Measurements from ENCODE around the gene ROBO1.
"Not testable (repeated sequence)": the region's sequence is repeated elsewhere in the genome, so short reads cannot be mapped to it uniquely, and the experiment has no call there.

The ROBO1 gene

DNA sequence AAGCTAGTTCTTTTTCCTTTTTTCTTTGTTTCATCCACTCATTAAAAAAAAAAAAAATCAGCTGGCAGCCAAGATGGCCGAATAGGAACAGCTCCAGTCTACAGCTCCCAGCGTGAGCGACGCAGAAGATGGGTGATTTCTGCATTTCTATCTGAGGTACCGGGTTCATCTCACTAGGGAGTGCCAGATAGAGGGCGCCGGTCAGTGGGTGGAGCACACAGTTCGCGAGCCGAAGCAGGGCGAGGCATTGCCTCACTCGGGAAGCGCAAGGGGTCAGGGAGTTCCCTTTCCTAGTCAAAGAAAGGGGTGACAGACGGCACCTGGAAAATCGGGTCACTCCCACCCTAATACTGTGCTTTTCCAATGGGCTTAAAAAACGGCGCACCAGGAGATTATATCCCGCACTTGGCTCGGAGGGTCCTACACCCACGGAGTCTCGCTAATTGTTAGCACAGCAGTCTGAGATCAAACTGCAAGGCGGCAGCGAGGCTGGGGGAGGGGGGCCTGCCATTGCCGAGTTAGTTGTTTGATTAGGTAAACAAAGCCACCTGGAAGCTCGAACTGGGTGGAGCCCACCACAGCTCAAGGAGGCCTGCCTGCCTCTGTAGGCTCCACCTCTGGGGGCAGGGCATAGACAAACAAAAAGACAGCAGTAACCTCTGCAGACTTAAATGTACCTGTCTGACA, 1092.5 kb downstream of the ROBO1 start:
- DNase-seq (ENCODE audit: low spot score): not testable (repeated sequence)

GRCh38 chr3:78670746-78671145, 1097.1 kb downstream of the ROBO1 start:
- DNase-seq (ENCODE audit: low spot score): no peak

DNA sequence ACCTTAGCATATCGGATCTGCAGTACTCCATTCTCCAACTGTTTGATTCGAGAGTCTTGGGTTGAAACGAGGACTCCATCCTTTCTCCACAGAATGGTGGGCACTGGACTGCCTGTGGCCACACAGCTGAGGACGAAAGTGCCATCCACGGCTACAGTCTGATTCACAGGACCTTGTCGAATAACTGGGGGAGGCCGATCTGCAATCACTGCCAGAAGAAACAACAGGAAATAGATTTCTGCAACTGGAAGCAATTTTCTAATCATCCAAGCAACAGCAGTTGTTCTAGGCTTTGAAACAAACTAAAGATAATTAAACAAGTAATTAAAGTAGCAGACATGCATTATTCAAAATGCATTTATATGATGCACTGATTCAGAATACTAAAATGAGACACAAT, 1097.7 kb downstream of the ROBO1 start:
- no peak for DNase-seq (ENCODE audit: low spot score)

DNA sequence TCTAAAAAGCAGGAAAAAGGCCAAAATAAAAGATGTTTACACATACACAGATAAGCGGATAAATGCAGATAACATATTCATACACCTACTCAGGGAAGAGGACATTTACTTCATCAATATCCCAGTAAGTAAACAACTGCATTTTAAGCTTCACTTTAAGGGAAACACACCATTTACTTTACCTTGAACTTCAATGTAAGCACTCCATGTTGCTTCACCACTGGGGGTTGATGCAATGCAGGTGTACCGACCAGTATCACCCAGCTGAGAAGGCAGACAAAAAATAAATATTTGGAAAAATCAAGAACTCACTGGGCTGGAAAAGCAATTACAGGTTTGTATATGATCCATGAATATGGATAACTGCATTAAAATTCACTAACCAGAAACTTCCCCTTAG, 1099.5 kb downstream of the ROBO1 start:
- DNase-seq (ENCODE audit: low spot score): no peak

- peak; percentile 3 for DNase-seq (ENCODE audit: low spot score)
Measured at GRCh38 chr3:78666470-78666800, 1101.4 kb downstream of the ROBO1 start.

GRCh38 chr3:78665776-78666469, 1101.9 kb downstream of the ROBO1 start:
- DNase-seq (ENCODE audit: low spot score): no peak

- DNase-seq (ENCODE audit: low spot score): no peak
Measured at GRCh38 chr3:78665101-78665500, 1102.7 kb downstream of the ROBO1 start.

GRCh38 chr3:78660957-78661356, 1106.8 kb downstream of the ROBO1 start:
- no peak for DNase-seq (ENCODE audit: low spot score)

- peak; percentile 1 for DNase-seq (ENCODE audit: low spot score)
Measured at GRCh38 chr3:78659386-78659987, 1108.3 kb downstream of the ROBO1 start.

GRCh38 chr3:78647726-78648125, 1120.1 kb downstream of the ROBO1 start:
- no peak for DNase-seq (ENCODE audit: low spot score)

GRCh38 chr3:78645628-78646310, 1122.0 kb downstream of the ROBO1 start:
- peak; percentile 13 for DNase-seq (ENCODE audit: low spot score)

DNA sequence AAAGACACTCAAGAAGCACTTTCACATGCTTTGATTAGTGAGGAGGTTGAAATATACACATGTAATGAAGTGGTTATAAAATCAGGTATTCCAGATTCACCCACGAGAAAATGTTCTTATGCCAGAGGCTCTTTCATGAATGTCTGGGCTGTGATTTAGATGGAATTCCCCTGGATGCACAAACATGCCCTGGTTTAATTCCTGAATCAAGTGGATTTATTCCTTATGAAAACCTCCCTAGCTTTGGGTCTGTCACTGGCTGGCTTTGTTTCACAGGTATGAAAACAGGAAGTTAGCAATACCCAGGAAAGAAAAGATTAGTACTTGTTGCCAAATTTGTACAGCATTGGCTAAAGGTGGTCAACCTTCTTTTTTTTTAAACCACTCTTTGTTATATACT, 1123.0 kb downstream of the ROBO1 start:
- DNase-seq (ENCODE audit: low spot score): no peak

DNA sequence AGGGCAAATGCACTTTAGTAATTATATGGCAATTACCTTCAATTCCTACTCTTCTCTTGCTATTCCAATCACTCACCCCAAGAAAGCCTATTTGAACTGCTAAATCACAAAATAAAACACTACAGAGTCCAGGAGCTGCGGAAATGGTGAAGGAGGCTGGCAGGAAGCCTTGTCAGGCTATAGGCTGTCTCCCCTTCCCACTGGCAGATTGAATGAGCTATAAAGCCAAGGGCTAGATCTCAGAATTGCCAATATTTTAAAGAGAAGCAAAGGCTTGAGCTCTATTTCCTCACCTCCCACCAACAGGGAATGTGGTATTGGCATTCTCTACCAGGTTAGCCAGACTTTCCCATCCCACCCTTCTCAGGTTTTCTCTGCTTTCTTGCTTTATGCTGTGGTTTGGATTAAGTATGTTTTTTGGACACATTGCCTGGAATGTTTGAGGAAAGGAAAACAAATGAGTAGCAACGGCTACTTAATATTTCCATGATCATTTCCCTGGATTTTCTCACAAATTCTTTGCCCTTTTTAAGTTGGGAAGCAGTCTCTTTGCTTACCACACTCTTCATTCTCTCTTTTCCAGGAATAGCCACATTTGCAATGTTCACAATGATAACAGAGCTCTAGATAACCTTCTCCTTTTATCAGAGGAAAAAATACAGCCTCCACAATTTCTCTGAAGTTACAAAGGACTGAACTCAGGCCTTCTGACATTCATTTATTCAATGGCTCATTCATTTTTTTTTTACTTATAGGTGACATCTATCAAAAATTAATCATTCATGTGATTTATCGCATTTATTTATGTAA, 1125.4 kb downstream of the ROBO1 start:
- no peak for DNase-seq (ENCODE audit: low spot score)

DNA sequence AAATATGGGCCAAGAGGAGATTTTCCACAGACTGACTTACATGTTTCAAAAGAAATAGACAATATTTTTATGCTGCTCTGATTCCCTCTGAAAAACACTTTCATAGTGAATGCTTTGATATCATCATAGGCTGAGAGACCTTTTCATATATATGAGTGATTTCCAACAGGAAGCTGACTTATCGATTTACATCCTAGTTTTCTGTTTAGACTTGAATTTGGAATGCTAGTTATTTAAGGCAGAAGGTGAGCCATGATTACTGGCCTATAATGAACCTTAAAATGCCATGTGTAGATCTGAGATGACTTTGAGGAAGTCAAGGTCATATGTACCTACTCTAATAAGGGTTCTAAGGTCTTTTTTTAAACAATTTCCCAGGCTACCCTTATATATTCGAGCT, 1126.1 kb downstream of the ROBO1 start:
- no peak for DNase-seq (ENCODE audit: low spot score)

- DNase-seq (ENCODE audit: low spot score): no peak
Measured at GRCh38 chr3:78634316-78634715, 1133.5 kb downstream of the ROBO1 start.

- DNase-seq (ENCODE audit: low spot score): no peak
Measured at GRCh38 chr3:78633626-78634025, 1134.2 kb downstream of the ROBO1 start.

- DNase-seq (ENCODE audit: low spot score): no peak
Measured at GRCh38 chr3:78632925-78633553, 1134.8 kb downstream of the ROBO1 start.

- DNase-seq (ENCODE audit: low spot score): no peak
Measured at GRCh38 chr3:78629544-78629943, 1138.3 kb downstream of the ROBO1 start.

DNA sequence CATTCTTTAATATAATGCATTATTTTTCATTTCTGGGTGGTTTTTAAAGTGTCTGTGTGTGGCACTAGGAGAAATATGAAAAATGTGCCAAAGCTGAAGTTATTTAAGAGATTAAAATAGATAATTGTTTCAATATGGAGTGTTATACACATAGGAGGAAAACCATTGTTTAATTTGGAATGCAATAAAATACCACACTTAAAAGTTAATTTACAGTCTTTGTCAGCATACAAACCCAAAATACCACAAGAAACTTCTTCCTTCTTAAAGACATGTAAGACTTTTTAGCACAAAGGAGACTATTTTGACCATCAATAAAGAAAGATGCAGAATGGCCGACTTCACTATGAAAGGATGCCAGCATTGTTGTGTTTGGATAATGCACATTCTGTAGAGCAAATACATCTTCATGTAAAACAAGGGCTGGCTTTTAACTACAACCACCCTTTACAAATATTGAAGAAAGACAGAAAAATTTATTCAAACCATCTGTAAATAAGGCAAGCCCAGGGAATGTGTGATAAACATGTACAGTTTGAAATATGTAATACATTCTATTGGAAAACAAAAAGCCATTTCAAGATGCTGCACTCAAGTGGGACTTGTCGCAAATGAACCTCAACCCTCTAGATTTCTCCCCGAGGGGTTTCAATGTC, 1146.6 kb downstream of the ROBO1 start:
- no peak for DNase-seq (ENCODE audit: low spot score)

DNA sequence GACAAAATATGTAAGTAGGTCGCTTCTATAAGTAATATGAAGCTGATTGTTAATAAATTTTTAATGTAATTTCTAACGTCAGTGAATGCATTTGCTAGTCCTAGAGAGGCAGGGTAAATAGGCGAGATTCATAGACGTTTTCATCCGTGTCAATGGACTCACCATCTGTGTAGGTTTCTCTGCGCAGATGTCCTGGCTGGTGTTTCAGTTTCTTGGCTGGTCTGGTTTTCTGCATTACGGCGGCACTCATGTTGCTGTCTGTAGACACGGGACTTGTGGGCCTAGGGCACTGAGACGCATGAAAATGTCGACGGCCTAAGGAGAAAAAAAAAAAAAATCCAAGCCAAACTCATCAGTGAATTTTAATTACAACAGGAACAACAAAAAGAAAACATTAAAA, 1153.3 kb downstream of the ROBO1 start:
- no peak for DNase-seq (ENCODE audit: low spot score)

DNA sequence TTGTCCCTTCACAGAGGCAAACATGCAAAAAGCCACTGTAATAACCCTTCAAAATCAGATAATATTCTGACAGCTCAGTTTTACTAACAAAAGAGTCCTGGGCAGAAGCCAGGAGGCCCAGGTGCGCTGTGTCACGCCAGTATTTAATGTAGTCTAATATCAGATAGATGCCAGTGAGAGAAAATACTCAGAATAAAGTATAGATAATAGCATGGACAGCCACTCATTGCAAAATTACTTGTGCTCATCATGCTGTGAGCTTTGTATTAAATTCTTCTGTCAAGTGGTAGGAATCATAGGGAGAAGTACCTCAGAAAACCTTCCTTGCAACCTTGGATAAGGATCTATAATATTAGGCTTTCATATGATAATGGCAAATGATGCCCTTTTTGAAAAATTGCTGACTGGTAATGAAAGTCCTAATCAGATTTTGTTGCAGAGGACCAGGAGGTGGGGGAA, 1154.3 kb downstream of the ROBO1 start:
- DNase-seq (ENCODE audit: low spot score): no peak

All from hepatic stellate cell (primary cell).